Transverse colon (tissue), 4 donors: ENCODE results near the gene MAP4K3. TPM values are rescaled to one million over a fixed set of nuclear protein-coding genes. Genes with fewer than 3 reads are reported as not detected.
A peak's percentile ranks its signal among the peaks of the same experiment; 100 is the strongest.

Source experiments
- DNase-seq: peaks from one replicate; pipeline ENCODE4 v3.0.0-alpha.2; 2019
- H3K27ac ChIP-seq, 4 donors: fragments of 200-600 bp; sonication (generic); 2 replicates each; pipeline ENCODE4 v1.5.1; 2016 to 2018; ENCODE audit warnings: inconsistent platforms in 4 of 4
- H3K27me3 ChIP-seq: fragments of 200-600 bp; sonication (generic); 2 replicates; pipeline ENCODE4 v1.5.1; 2017; ENCODE audit warnings: inconsistent platforms
- H3K36me3 ChIP-seq, 4 donors: fragments of 200-600 bp; sonication (generic); 2 replicates each; pipeline ENCODE4 v1.5.1; 2017 to 2019; ENCODE audit warnings: inconsistent platforms in 4 of 4
- H3K4me1 ChIP-seq, 4 donors: fragments of 200-600 bp; sonication (generic); 2 replicates each; pipeline ENCODE4 v1.5.1; 2017 to 2020; ENCODE audit warnings: inconsistent platforms in 4 of 4
- H3K4me3 ChIP-seq, 4 donors: fragments of 200-600 bp; sonication (generic); 1 replicate in 1 of 4; 2 replicates in 3 of 4; pipeline versions ENCODE4 v1.5.1 to v1.6.1; 2017 to 2019; ENCODE audit warnings: inconsistent platforms in 4 of 4
- H3K9me3 ChIP-seq, 2 donors: fragments of 200-600 bp; sonication (generic); 2 replicates each; pipeline ENCODE4 v1.5.1; 2017 to 2019; ENCODE audit warnings: inconsistent platforms in 2 of 2
- CTCF ChIP-seq, 5 experiments: fragments of 200-600 bp in 3 of 5; fragments of 450-650 bp in 2 of 5; sonication (generic) in 3 of 5; IDR thresholded peaks; 1 replicate in 2 of 5; 2 replicates in 3 of 5; pipeline ENCODE4 v1.5.1; 2016 to 2017; ENCODE audit warnings: antibody characterized with exemption in 5 of 5, inconsistent platforms in 3 of 5, mild to moderate bottlenecking in 2 of 5, moderate library complexity in 1 of 5
- EP300 ChIP-seq: sonication (generic); formaldehyde crosslinking; IDR thresholded peaks from one replicate; pipeline ENCODE4 v1.6.1; 2017; ENCODE audit warnings: antibody characterized with exemption, low read depth
- POLR2A ChIP-seq: fragments of 450-650 bp; IDR thresholded peaks from one replicate; pipeline ENCODE4 v1.6.1; 2016; ENCODE audit warnings: antibody characterized with exemption, mild to moderate bottlenecking, moderate library complexity
- POLR2AphosphoS5 ChIP-seq, 3 donors: sonication (generic); formaldehyde crosslinking; IDR thresholded peaks; one replicate each; pipeline ENCODE4 v1.6.1; 2016; ENCODE audit warnings: antibody characterized with exemption in 3 of 3
- WGBS, 2 donors: methylation state at CpG; one replicate each; pipeline ENCODE4 v1.1.5; 2018; ENCODE audit warnings: low coverage in 1 of 2; 5-methylcytosine and 5-hydroxymethylcytosine counted together
- in situ Hi-C, 4 donors: fragments of 200-750 bp; cut with MboI; loops; one replicate each; pipeline versions ENCODE4 v1.15.0 to v1.15.1; 2017; ENCODE audit warnings: low sequenced_read_pairs in 3 of 4, low pct_ligation_motif_present in 1 of 4, low pct_unique_long_range_greater_than_20kb in 1 of 4
- intact Hi-C: fragments of 100-400 bp; cut with DNase I; formaldehyde crosslinking; loops from one replicate; pipeline ENCODE4 v1.15.1; 2023; ENCODE audit warnings: low total_unique reads
- total RNA-seq, 4 donors: library from RNA; depleted of rRNA; stranded (reverse); fragments of >200 nt; gene quantifications; one replicate each; pipeline ENCODE4 v1.1.0, GENCODE V29; 2016

The MAP4K3 gene
- total RNA-seq = 100 to 1,000 TPM in 2 of 4 donors, 10 to 100 TPM in 2; 42.6 to 131 (median 91.8) TPM

DNA sequence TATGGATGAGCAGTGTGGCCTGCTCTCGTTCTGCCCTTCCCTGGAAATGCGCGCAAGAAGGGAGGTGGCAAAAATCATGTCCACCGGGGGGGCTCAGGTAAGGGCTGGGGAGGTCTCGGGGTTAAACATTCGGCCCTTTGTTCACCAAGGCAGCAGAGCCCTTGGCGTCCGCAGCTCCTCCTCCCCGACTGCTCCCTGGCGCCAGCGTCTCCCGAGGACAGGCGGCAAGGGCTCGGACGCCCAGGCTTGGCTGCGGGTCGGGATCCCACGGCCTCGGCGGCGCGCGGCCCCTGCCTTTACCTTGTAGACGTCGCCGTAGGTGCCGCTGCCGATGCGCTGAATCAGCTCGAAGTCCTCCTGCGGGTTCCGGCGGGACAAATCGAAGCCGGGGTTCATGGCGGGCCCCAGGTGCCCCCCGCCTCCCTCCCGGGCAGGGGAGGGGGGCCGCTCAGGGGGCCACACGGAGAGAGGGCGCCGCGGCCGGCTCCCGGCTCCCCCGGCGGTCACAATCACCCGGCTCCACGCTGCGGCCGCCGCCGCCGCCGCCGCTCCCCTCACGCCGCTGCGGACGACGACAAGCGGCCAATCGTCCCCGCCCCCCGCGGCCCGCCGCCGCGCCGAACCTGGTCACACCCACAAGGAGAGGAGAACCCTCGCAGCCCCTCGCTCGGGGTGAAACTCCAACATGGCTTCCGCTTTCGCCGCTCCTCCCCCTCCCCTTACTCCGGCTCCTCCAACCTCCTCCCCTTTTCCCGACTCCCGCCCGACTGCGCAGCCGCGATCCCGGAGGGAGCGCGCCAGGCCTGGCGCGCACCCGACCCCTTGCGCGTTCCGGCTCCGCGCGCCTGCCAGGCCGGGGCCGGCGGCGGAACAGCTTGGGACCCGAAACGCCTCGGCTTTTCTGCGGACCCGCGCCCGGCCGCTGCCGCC, at the start of gene MAP4K3:
Gene MAP4K3 (minus strand): TSS at position 694 of the 930 bp plus-strand sequence. CDS start 298 bp downstream, at position 396.
- TF ChIP-seq CTCF (IDR thresholded peaks at IDR 0.05) (no peak), EP300 (no peak), POLR2AphosphoS5 (IDR thresholded peaks at IDR 0.05) (peak; percentile 88 to 95 (median 93)), POLR2A (peak; percentile 84)
- in situ Hi-C loops (no loop called here), intact Hi-C loops (loop anchor here (10.0 kb wide), 1 partner anchor 52 kb away; no protein-coding TSS in a partner anchor)
- Histone ChIP-seq H3K36me3 (no peaks in the 10 kb centered on the region), H3K27ac (peak within 1 kb of the TSS; percentile 88 to 98 (median 97)), H3K4me1 (peaks cover 19 to 53% (median 36%) of the 10 kb centered on the region in 4 donors), H3K27me3 (no peaks in the 10 kb centered on the region), H3K9me3 (no peaks in the 10 kb centered on the region), H3K4me3 (peak within 1 kb of the TSS; percentile 68 to 96 (median 92))
- WGBS, 2 donors = 0% methylated on average over 83 of the region's 109 CpGs; no CpG with 5 or more reads in 1 of the 2 donors
- DNase-seq = peak; percentile 95

- Histone ChIP-seq H3K27ac (no peak overlapping the region), H3K4me3 (no peak overlapping the region), H3K36me3 (no peaks in the 10 kb centered on the region), H3K27me3 (no peaks in the 10 kb centered on the region), H3K9me3 (no peaks in the 10 kb centered on the region), H3K4me1 (peaks cover 0 to 5% (median 0%) of the 10 kb centered on the region in 4 donors)
- WGBS, 2 donors = 83 to 89% methylated on average over 1 to 2 of the region's 2 CpGs
- TF ChIP-seq EP300 = no peak
- in situ Hi-C loops = no loop called here
- no peak for DNase-seq
- intact Hi-C loops = no loop called here
Observed at GRCh38 chr2:39486071-39486470, 49.0 kb upstream of the MAP4K3 start.

GRCh38 chr2:39484620-39485495, 47.8 kb upstream of the MAP4K3 start:
- Histone ChIP-seq H3K36me3 (no peaks in the 10 kb centered on the region), H3K4me3 (no peak overlapping the region), H3K4me1 (peaks cover 0 to 5% (median 0%) of the 10 kb centered on the region in 4 donors), H3K27me3 (no peaks in the 10 kb centered on the region), H3K27ac (no peak overlapping the region), H3K9me3 (no peaks in the 10 kb centered on the region)
- DNase-seq = no peak
- intact Hi-C loops (no loop called here), in situ Hi-C loops (no loop called here)
- TF ChIP-seq POLR2AphosphoS5 (IDR thresholded peaks at IDR 0.05) (no peak), CTCF (IDR thresholded peaks at IDR 0.05) (no peak), EP300 (no peak), POLR2A (no peak)
- WGBS, 2 donors = 54 to 74% methylated on average over 3 of the region's 3 CpGs

DNA sequence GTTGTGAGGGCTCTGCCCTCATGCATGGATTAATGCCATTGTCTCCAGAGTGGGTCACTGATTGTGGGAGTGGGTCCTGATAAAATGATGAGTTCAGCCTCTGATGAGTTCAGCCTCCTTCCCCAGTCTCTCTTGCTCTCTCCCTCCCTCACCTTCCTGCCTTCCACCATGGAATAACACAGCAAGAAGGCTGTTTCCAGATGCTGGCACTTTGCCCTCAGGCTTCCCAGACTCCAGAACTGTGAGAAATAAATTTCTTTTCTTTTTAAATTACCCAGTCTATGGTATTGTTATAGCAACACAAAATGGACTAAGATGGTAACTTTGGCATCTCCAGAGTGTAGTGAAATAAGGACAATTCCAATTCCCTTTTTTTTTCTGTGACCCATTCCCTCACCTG, 47.1 kb upstream of the MAP4K3 start:
- Histone ChIP-seq H3K4me3 (no peak overlapping the region), H3K4me1 (peaks cover 0 to 5% (median 0%) of the 10 kb centered on the region in 4 donors), H3K9me3 (no peaks in the 10 kb centered on the region), H3K27me3 (no peaks in the 10 kb centered on the region), H3K27ac (no peak overlapping the region), H3K36me3 (no peaks in the 10 kb centered on the region)
- in situ Hi-C loops (no loop called here), intact Hi-C loops (no loop called here)
- DNase-seq = no peak
- TF ChIP-seq POLR2AphosphoS5 (IDR thresholded peaks at IDR 0.05) (no peak), EP300 (no peak), CTCF (IDR thresholded peaks at IDR 0.05) (no peak), POLR2A (no peak)
